Right forelimb (tissue), 1 donor: ENCODE results near the gene FAM9C.
"Not testable (repeated sequence)": the region's sequence is repeated elsewhere in the genome, so short reads cannot be mapped to it uniquely, and the experiment has no call there.

Source experiments
- DNase-seq: peaks from one replicate; pipeline ENCODE4 v3.0.0-alpha.2; 2018

Gene FAM9C

GRCh38 chrX:13044441-13044840, at the start of gene FAM9C:
FAM9C (minus strand) TSS chrX:13044620; CDS start chrX:13043789, 831 bp downstream.
- DNase-seq = no peak

- no peak for DNase-seq
These were observed 49.2 kb upstream of the FAM9C start for GRCh38 chrX:13093529-13094140.

DNA sequence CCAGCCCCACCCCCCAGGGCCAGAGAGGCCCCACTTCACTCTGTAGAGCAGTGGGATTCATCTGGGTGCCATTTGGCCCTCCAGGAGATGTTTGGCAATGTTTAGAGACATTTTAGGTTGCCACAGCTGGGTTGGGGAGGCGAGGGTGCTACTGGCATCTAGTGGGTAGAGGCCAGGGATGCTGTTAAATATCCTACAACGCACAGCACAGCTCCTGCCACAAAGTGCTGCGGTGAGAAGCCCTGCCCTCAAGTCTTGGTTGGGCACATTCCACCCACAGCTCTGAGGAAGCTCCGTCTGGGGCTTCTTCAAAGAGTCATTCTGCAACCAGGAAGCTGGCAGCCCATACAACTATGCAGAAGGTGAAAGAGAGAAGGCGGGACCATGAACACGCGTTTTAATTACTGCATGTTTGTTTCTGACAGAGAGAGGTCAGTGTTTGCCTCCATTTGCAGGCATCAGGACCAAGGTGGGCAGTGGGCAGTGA, 48.1 kb upstream of the FAM9C start:
- DNase-seq = no peak

- DNase-seq = no peak
These were observed 46.8 kb upstream of the FAM9C start for GRCh38 chrX:13091111-13091765.

DNA sequence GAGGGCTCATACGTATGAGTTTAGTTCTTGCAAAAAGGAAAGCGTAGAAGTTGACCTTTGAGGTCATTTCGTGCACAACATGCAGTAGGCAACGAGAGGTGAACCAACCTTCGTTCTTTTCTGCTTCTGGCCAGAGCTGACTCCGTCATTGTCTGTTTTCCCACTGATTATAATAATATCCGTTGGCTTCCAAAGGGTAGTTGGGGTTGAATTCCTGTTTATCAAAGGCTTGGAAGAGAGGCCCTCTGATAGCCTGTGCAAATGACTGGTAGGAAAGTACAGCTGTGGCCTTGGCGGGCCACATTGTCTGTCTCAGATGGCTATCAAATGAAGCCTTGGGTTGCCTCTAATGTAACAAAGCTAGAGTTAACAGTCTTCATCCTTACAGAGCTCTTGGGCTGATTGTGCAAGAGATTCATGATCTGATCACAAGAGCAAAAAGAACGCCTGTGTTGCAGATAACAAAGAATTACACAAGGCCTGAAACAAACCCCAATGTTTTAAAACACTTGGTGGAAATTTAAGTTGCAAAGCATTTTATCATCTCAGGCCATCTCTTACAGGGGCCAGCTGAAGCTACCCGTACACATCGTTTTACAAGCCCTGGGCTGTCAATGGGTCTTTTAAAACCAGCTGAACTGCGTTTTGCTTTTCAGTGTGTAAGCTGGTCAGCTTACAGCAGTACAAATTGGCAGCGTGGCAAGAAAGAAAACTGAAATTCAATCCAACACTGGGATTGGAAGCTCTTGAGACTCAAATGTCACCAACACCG, 46.1 kb upstream of the FAM9C start:
- DNase-seq = no peak

- no peak for DNase-seq
These were observed 45.6 kb upstream of the FAM9C start for GRCh38 chrX:13090027-13090338.

GRCh38 chrX:13088156-13088487, 43.7 kb upstream of the FAM9C start:
- no peak for DNase-seq

- no peak for DNase-seq
These were observed 43.1 kb upstream of the FAM9C start for GRCh38 chrX:13087322-13088155.

DNA sequence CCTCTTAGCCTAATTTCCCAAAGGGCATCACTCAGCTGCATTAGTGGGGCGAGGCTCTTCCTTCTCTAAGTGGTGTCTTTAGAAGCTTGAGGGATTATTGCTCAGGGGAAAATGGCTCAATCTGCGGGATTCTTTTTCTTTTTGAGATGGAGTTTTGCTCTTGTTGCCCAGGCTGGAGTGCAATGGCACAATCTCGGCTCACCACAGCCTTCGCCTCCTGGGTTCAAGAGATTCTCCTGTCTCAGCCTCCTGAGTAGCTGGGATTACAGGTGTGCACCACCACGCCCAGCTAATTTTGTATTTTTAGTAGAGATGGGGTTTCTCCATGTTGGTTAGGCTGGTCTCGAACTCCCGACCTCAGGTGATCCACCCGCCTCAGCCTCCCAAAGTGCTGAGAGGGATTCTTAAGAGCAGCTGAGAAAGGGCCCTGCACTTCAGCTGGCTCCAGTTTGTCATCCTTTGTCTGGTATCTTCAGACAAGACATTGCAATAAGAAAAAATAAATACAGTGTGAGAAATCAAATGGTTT, 42.4 kb upstream of the FAM9C start:
- DNase-seq = not testable (repeated sequence)

- no peak for DNase-seq
These were observed 41.7 kb upstream of the FAM9C start for GRCh38 chrX:13086076-13086475.

- no peak for DNase-seq
These were observed 41.1 kb upstream of the FAM9C start for GRCh38 chrX:13085526-13085925.

- no peak for DNase-seq
These were observed 40.2 kb upstream of the FAM9C start for GRCh38 chrX:13084611-13085010.

DNA sequence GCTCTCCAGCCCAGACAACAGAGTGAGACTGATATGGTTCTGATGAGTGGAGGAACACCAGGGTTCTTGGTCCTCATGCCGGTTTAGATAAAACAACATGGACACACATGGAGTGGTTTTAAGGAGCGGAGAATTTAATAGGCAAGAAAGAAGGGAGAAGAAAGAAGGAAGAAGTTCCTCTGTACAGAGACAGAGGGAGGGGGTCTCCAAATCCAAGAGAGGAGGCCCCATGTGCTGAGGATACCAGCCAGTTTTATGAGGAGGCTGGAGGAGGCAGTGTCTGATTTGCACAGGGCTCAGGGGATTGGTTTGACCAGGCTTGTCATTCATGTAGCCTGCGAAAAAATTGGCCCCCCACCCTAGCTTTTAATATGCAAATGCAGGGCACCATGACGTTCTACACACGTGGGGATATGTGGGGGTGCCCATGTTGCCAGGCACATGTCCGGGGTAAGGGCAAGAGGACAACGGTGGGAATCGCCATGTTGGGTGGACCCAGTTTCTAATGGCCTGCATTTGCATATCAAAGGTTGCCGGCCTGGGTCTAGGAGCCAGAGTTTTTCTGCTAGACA, 39.4 kb upstream of the FAM9C start:
- not testable (repeated sequence) for DNase-seq

DNA sequence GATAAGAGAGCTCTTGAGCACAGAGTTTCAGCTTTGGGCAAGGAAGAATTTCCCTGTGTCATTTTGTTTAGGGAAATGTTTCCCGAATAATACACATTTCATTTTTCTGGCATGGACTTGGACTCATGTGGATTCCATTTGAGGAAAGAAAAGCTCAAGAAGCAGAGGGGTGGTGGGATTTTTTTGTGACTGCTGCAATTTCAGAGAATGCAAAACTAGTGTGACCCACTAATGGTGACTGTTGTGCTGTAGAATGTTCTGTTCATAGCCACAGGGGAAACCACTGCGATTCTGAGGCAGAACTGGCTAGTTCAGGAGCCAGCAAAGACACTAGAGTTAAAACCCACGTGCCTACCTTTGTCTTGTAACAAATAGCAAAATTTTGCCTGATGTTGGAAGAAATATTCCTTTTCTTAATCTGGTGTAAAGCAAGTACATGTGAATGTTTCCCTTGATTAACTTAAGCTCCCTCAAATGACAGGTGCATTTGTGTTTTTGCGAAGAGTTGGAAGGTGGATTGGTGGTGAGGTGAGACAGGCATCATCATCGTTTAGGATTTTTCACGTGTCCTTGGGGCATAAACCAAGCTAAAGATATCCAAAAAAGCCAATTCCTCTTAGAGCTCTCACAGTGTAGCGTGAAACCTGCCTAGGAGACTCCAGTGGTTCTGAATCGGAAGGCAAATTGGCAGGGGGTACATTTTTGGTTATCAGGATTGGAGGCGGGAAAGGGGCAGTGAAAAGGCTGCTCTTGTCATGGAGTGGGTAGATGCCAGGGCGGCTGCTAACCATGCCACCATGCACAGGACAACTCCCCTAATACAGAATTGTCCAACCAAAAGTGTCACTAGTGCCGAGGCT, 38.0 kb upstream of the FAM9C start:
- no peak for DNase-seq

DNA sequence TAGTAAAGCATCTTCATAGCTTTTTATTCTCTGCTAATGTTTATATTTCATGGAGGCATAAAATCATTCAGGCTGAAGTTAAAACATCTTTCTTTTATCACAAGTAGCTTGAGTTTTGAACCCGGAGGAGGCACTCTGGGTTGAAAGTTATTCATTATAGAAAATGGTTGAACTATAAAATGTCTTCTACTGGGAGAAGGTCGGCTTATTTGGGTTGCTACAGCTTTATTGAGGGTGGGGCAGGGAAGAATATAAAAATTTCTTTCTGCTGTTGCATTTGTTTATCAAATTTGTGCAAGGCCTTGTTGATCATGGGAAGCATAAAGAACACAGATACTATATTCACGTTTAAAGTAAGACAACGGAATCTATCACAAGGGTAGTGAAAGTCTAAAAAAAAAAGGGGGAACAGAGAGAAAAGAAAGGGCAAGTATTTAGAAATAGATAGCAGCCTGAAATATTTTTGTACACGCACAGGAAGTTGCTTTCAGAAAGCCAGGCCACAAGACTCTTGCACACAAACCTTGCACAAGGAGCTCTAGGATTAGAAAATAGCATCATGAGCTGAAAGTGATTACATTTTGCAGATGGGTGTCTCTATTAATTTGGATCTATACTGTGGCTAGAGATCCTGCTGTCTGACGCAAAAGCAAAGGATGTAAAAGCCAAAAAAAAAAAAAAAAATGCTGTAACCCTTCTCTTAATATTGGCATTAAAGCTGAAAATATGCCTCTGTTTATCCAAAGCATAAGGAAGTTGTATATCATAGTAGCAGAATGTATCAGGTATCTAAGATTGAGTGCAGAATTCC, 37.2 kb upstream of the FAM9C start:
- no peak for DNase-seq

GRCh38 chrX:13080128-13080795, 35.8 kb upstream of the FAM9C start:
- no peak for DNase-seq

DNA sequence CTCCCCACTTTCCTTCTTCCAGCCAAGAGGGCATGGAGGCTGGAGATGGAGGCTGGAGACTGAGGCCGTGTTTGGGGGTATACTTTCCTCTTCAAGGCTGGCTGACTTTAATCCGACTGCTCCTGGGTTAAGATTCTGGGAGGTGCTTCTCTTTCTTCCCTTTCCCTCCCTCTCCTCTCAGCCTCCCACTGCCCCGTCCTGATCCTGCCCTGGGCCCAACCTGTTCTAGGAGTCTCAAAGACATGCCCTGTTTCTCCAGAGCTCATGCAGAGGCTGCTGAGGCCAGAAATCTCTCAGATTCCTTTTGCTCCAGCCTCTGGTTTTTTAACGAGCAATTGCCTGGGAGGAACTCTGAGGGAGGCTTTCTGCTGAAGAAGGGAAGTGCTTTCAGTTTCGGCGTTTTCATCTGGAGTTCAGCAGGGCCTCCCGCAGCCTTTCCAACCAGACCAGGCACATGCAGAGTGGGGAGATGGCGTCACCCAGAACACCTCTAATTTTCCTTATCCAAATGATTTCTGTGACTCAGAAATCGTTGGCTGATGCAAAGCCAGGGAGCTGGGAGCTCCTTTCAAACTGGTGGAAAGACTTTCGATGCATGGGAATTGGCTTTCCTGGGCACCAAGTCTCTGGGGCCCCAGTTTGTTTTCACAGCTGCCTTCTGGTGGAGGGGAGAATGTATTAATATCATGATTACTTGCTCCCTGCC, 34.5 kb upstream of the FAM9C start:
- DNase-seq = peak; percentile 49

DNA sequence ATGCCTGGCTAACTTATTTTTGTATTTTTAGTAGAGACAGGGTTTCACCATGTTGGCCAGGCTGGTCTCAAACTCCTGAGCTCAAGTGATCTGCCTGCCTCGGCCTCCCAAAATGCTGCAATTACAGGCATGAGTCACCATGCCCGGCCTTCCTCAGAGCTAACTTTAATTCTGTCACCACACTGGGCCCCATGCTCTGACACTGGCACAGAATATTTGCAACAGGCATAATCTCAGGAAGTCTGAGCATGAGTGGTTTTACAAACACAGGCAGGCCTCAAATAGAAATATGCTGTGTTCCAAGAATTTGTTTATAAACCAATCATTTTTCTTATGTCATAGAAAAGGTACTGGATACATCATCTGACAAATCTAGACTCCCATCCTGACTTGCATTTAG, 32.7 kb upstream of the FAM9C start:
- DNase-seq = no peak

DNA sequence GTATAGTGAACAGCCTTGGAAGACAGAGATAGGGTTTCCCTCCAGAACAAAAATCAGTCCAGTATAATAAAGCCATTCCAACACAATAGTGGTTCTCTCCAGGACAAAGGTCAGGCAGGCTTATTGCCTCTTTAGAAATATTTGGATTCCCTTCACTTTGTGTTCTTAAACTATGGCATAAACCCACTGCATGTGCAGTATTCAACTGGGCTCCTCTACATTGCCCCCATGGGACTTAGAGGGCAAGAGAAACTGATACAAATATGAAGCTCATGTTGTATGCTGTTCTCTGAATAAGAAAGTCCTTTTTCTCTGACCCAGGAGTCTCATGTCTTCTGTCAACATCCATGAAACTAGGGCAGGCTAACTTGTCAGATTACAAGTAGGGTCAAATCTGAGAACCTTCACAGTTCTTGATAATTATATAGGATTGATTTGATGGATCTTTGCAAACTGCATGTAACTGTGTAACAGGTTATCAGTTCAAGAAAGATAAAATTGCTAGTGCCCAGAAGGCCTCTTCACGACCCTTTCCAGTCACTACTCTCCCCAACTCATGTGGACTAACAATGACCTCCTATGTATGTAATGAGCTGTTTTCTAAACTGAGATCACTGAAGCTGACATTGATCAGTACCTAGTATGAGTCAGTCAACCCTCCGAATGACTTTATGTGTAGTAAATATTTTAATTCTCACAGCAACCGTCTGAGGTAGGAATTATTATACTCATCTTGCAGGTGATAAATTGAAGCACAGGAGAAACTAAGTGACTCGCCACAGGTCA, 31.9 kb upstream of the FAM9C start:
- no peak for DNase-seq
